GM12874 (cell line): ENCODE measurements around the gene PCDH17.

Experiments used
- TF ChIP-seq, protein P1 (sequence below): IDR thresholded peaks from 2 replicates; pipeline ENCODE4 v1.5.1; 2011; ENCODE audit warnings: low read depth, mild to moderate bottlenecking, control low read depth, low read length, moderate library complexity; ENCODE audit not compliant: insufficient read depth

The PCDH17 gene

DNA sequence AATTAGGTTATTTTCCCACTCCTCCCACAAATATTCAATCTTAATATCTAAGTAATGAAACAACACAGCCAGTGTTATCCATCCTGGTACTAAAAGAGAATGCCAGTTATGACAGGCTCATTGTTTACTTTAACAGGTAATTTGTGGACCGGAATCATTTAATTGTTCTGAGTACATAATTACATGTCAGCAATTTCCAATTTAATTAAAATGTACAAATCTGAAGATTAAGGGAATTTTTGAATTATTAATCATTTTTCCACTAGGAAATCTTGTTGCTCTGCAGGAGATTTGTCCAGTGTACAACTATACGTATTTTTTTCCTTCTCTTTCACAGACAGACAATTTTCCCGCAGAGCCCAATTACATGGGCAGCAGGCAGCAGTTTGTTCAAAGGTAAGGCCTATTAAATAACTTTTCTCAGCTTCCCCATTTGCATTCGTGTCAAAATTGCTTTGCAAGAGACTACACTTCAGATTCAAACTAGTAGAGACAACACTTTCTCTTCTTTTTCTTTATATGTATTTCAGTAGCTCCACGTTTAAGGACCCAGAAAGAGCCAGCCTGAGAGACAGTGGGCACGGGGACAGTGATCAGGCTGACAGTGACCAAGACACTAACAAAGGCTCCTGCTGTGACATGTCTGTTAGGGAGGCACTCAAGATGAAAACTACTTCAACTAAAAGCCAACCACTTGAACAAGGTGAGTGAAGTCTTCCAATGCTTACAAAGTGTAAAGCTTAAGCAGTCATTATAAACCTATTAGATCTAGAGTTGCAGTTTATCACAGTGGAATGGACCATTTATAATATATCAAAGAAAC, 34.8 kb downstream of the PCDH17 start:
- TF ChIP-seq, protein P1, sequence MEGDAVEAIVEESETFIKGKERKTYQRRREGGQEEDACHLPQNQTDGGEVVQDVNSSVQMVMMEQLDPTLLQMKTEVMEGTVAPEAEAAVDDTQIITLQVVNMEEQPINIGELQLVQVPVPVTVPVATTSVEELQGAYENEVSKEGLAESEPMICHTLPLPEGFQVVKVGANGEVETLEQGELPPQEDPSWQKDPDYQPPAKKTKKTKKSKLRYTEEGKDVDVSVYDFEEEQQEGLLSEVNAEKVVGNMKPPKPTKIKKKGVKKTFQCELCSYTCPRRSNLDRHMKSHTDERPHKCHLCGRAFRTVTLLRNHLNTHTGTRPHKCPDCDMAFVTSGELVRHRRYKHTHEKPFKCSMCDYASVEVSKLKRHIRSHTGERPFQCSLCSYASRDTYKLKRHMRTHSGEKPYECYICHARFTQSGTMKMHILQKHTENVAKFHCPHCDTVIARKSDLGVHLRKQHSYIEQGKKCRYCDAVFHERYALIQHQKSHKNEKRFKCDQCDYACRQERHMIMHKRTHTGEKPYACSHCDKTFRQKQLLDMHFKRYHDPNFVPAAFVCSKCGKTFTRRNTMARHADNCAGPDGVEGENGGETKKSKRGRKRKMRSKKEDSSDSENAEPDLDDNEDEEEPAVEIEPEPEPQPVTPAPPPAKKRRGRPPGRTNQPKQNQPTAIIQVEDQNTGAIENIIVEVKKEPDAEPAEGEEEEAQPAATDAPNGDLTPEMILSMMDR, result no peak

DNA sequence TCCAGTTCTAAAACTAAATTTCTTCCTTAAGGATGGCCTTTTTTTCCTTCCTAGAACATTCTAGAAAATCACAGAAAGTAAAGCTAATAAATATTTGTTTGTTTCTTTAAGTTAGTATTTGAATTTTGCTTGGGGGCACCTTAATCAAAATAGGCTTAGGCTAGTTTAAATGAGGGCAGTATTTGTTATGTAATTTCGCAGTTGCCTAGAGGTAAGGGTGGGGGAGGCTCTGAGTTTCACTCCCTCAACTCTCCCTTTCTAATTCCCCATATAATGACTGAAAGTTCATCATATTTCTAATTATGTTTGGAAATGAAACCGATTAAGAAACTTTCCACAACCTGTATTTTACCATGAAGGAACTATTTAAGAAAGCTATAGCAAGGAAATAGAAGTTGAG, 40.6 kb downstream of the PCDH17 start:
- TF ChIP-seq, protein P1, result no peak

GRCh38 chr13:57673197-57673596, 41.7 kb downstream of the PCDH17 start:
- TF ChIP-seq, protein P1, result no peak

DNA sequence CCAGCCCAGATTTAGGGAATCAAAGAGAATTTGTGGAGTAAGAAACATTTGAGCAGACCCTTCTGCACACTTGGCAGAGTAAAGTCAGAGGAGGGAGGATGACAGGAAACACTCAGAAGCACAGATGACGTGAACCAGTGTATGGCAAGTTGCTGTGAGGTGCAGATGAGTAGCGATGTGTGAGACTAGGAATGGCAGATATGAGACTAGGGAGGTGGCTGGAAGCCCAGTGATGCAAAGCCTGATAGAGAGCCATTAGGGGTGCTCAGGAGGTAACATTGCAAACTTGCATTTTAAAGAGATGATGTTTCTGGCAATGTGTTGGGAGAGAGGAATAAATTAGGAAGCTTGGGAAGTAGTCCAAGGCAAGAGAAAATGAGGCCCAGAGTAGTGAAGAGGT, 44.0 kb downstream of the PCDH17 start:
- TF ChIP-seq, protein P1, result no peak

DNA sequence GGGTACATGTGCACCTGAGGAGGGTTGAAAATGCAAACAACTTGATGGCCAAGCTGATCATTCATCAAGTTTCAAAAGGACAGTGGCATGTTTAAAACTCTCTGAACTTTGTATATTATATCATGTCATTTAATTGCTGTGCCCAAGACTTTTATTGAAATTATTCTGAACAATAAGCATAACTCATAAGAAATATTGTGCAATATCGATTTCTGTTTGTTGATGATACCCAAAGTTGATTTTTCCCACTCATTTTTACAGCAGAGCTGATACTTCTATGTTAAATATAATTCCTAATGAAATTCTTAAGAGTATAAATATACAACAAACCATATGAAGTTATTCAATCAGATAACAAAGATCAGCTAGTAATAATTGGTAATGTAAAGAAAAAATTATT, 49.1 kb downstream of the PCDH17 start:
- TF ChIP-seq, protein P1, result no peak

DNA sequence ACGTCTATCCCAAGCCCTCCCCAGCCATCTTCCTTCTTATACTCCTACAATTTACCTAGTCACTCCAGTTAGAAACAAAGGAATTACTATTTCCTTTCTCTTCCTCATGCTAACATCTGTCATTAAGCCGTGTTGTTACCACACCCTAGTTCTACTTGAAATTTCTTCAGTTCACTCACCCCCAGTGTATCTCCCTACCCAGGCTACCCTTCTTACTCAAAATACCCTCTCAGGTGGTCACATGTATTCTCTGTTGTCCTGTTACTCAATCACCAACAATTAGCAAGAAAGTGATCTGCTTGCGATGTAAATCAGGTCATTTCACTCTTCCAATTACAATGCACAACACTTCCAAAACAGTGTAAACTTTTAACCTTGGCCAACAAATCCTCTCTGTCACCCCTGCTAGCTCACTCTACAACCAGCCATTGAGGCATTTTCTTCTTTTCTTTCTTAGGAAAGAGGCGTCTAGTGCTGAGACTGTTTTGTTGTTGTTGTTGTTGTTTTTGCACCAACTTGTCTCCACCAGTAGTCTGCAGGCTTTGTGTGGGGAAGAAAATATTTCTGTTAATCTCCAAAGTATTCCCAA, 50.7 kb downstream of the PCDH17 start:
- TF ChIP-seq, protein P1, result no peak

- TF ChIP-seq, protein P1, result no peak
Observed at GRCh38 chr13:57698851-57699250, 67.3 kb downstream of the PCDH17 start.
